Measurements from ENCODE around the gene SBK1.

- TF ChIP-seq POLR2A (IDR thresholded peaks at IDR 0.05; ENCODE audit: low read length) (no peak), ZSCAN20 (CRISPR knock-in tag; IDR thresholded peaks at IDR 0.05) (no peak), NR3C1 (IDR thresholded peaks at IDR 0.05) (no peak), RFX5 (IDR thresholded peaks at IDR 0.05) (no peak)
Observed at GRCh38 chr16:28264656-28265055, 27.7 kb upstream of the SBK1 start.
